Measurements from ENCODE around the gene TRIL.

GRCh38 chr7:28977881-28978280 lies 19.8 kb upstream of the TRIL start:
- TF ChIP-seq CTCF (IDR thresholded peaks at IDR 0.05; ENCODE audit: poor library complexity, severe bottlenecking) (no peak), POLR2AphosphoS5 (IDR thresholded peaks at IDR 0.05) (no peak), REST (IDR thresholded peaks at IDR 0.05; ENCODE audit: borderline replicate concordance) (no peak), SMC3 (conservative IDR thresholded peaks at IDR 0.05; ENCODE audit: poor library complexity) (no peak), EZH2 (IDR thresholded peaks at IDR 0.05; ENCODE audit: borderline replicate concordance, insufficient read depth, low read length, poor library complexity, severe bottlenecking) (no peak), RAD21 (conservative IDR thresholded peaks at IDR 0.05) (no peak), TAF1 (IDR thresholded peaks at IDR 0.05; ENCODE audit: low read depth) (no peak), EP300 (conservative IDR thresholded peaks at IDR 0.05; ENCODE audit: poor library complexity, severe bottlenecking) (no peak)

Data from neural cell (in vitro differentiated cells).